Measurements from ENCODE around the gene SRP14. TPM values are rescaled to one million over a fixed set of nuclear protein-coding genes. Genes with fewer than 3 reads are reported as not detected.
A peak's percentile ranks its signal among the peaks of the same experiment; 100 is the strongest.

SRP14 gene
- total RNA-seq, 2 experiments from 2014 or later, result 120 to 126 TPM

- ChIA-PET CTCF (interaction anchor here (0.6 to 7.1 kb wide), 9 partner anchors 9 to 292 kb away, joined by 3 to 67 read pairs (median 4); partner anchors contain the start of genes BMF and PLCB2), POLR2A (interaction anchor here (0.8 to 5.7 kb wide), 4 partner anchors 11 to 62 kb away, joined by 3 to 53 read pairs (median 4); partner anchors contain the start of gene BMF)
- H3K27ac Mint-ChIP-seq, result peak overlapping the region; percentile 70
- no peaks in the 10 kb centered on the region for H3K27me3 Mint-ChIP-seq
- peaks cover 64% of the 10 kb centered on the region for H3K4me1 Mint-ChIP-seq (ENCODE audit: low read depth)
- H3K9me3 ChIP-seq (ENCODE audit: control insufficient read depth in 1 of 2, insufficient read depth in 1 of 2, low read length in 2 of 2), result no peaks in the 10 kb centered on the region
- ATAC-seq (ENCODE audit: poor library complexity), result no peak
- no peaks in the 10 kb centered on the region for H3K27me3 ChIP-seq (ENCODE audit: control insufficient read depth in 1 of 2, insufficient read depth in 2 of 2, low read length in 2 of 2)
- H3K4me3 ChIP-seq (ENCODE audit: low read length), result no peak overlapping the region
- intact Hi-C loops (cut with DNase I, micrococcal nuclease), result loop anchor here (1.0 to 10.0 kb wide), 5 partner anchors 63 to 261 kb away; partner anchors contain the start of genes BMF (in 1 of the 2) and FSIP1 (in 1 of the 2)
- H3K4me3 Mint-ChIP-seq, result no peak overlapping the region
- no peaks in the 10 kb centered on the region for H3K36me3 Mint-ChIP-seq (ENCODE audit: low read depth)
- no peak overlapping the region for H3K27ac ChIP-seq (ENCODE audit: low read depth in 1 of 2, low read length in 2 of 2)
- peak in 1 of 14 experiments; percentile 9 for DNase-seq
- H3K36me3 ChIP-seq (ENCODE audit: insufficient read depth, low read length), result no peaks in the 10 kb centered on the region
- peaks cover 57% of the 10 kb centered on the region for H3K4me1 ChIP-seq (ENCODE audit: insufficient read depth, low read length)
- no peaks in the 10 kb centered on the region for H3K9me3 Mint-ChIP-seq
- no peak for TF ChIP-seq CTCF (IDR thresholded peaks at IDR 0.05)
Observed at GRCh38 chr15:40045572-40046217, 6.7 kb upstream of the SRP14 start.

GRCh38 chr15:40044717-40045571 is 6.0 kb upstream of the SRP14 start:
- Mint-ChIP-seq H3K9me3 (no peaks in the 10 kb centered on the region), H3K27ac (peak overlapping the region; percentile 70), H3K4me1 (ENCODE audit: low read depth) (peaks cover 68% of the 10 kb centered on the region), H3K27me3 (no peaks in the 10 kb centered on the region), H3K36me3 (ENCODE audit: low read depth) (no peaks in the 10 kb centered on the region), H3K4me3 (peak overlapping the region; percentile 39)
- Histone ChIP-seq H3K4me1 (ENCODE audit: insufficient read depth, low read length) (peaks cover 56% of the 10 kb centered on the region), H3K36me3 (ENCODE audit: insufficient read depth, low read length) (no peaks in the 10 kb centered on the region), H3K4me3 (ENCODE audit: low read length) (no peak overlapping the region), H3K27ac (ENCODE audit: low read depth in 1 of 2, low read length in 2 of 2) (no peak overlapping the region), H3K9me3 (ENCODE audit: control insufficient read depth in 1 of 2, insufficient read depth in 1 of 2, low read length in 2 of 2) (no peaks in the 10 kb centered on the region), H3K27me3 (ENCODE audit: control insufficient read depth in 1 of 2, insufficient read depth in 2 of 2, low read length in 2 of 2) (no peaks in the 10 kb centered on the region)
- DNase-seq (peak; percentile 66 to 91 (median 78)), ATAC-seq (ENCODE audit: poor library complexity) (peak; percentile 82)
- peak; percentile 95 for TF ChIP-seq CTCF (IDR thresholded peaks at IDR 0.05)
- ChIA-PET CTCF (interaction anchor here (0.6 to 7.1 kb wide), 8 partner anchors 8 to 293 kb away, joined by 3 to 67 read pairs (median 5); partner anchors contain the start of genes BMF and PLCB2), POLR2A (interaction anchor here (0.8 to 5.7 kb wide), 4 partner anchors 11 to 62 kb away, joined by 3 to 53 read pairs (median 4); partner anchors contain the start of gene BMF)
- intact Hi-C loops (cut with DNase I, micrococcal nuclease), result loop anchor here (1.0 to 10.0 kb wide), 4 partner anchors 171 to 260 kb away; partner anchors contain the start of gene FSIP1 (in 1 of the 2)

Measured in CD4-positive, alpha-beta T cell (primary cell).